ENCODE results near the gene DNAJB8.

The DNAJB8 gene

GRCh38 chr3:128446821-128447220 lies 19.9 kb downstream of the DNAJB8 start:
- no peak for TF ChIP-seq USF1 (IDR thresholded peaks at IDR 0.05)
- no peak for TF ChIP-seq RAD21 (IDR thresholded peaks at IDR 0.05; ENCODE audit: low read depth)
- no peak for TF ChIP-seq EGR1 (IDR thresholded peaks at IDR 0.05)
- TF ChIP-seq REST (IDR thresholded peaks at IDR 0.05; ENCODE audit: low read depth): no peak
- no peak for TF ChIP-seq CEBPB (IDR thresholded peaks at IDR 0.05)
- no peak for TF ChIP-seq YY1 (IDR thresholded peaks at IDR 0.05; ENCODE audit: low read depth)
- TF ChIP-seq TAF1 (IDR thresholded peaks at IDR 0.05; ENCODE audit: low read depth): no peak
- TF ChIP-seq TCF12 (IDR thresholded peaks at IDR 0.05; ENCODE audit: low read depth): no peak

DNA sequence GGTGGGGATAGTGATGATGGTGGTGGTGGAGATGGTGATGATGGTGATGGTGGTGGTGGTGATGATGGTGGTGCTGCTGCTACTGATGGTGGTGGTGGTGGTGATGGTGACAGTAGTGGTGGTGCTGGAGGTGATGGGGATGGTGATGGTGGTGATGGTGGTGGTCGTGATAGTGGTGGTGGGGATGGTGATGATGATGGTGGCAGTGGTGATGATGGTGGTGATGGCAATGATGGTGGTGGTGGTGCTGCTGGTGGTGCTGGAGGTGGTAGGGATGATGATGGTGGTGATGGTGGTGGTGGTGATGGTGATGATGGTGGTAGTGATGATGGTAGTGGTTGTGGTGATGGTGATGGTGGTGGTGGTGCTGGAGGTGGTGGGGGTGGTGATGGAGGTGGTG lies 21.3 kb downstream of the DNAJB8 start:
- TF ChIP-seq NFIC (IDR thresholded peaks at IDR 0.05): no peak
- no peak for TF ChIP-seq TCF12 (IDR thresholded peaks at IDR 0.05; ENCODE audit: low read depth)
- TF ChIP-seq EGR1 (IDR thresholded peaks at IDR 0.05): no peak
- no peak for TF ChIP-seq TAF1 (IDR thresholded peaks at IDR 0.05; ENCODE audit: low read depth)
- TF ChIP-seq YY1 (IDR thresholded peaks at IDR 0.05; ENCODE audit: low read depth): no peak
- no peak for TF ChIP-seq ZBTB7A (IDR thresholded peaks at IDR 0.05; ENCODE audit: low read depth)
- TF ChIP-seq, protein P1, sequence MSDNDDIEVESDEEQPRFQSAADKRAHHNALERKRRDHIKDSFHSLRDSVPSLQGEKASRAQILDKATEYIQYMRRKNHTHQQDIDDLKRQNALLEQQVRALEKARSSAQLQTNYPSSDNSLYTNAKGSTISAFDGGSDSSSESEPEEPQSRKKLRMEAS (IDR thresholded peaks at IDR 0.05): no peak
- TF ChIP-seq CREB1 (IDR thresholded peaks at IDR 0.05; ENCODE audit: low read depth): no peak
- TF ChIP-seq TEAD4 (IDR thresholded peaks at IDR 0.05): no peak
- no peak for TF ChIP-seq REST (IDR thresholded peaks at IDR 0.05; ENCODE audit: low read depth)
- no peak for TF ChIP-seq FOXM1 (IDR thresholded peaks at IDR 0.05; ENCODE audit: borderline replicate concordance, low read depth)
- no peak for TF ChIP-seq CEBPB (IDR thresholded peaks at IDR 0.05)
- no peak for TF ChIP-seq USF1 (IDR thresholded peaks at IDR 0.05)
- TF ChIP-seq RAD21 (IDR thresholded peaks at IDR 0.05; ENCODE audit: low read depth): no peak
- TF ChIP-seq EP300 (IDR thresholded peaks at IDR 0.05; ENCODE audit: borderline replicate concordance): no peak

GRCh38 chr3:128443771-128444170 lies 22.9 kb downstream of the DNAJB8 start:
- TF ChIP-seq RAD21 (IDR thresholded peaks at IDR 0.05; ENCODE audit: low read depth) (no peak), TAF1 (IDR thresholded peaks at IDR 0.05; ENCODE audit: low read depth) (no peak), YY1 (IDR thresholded peaks at IDR 0.05; ENCODE audit: low read depth) (no peak), EGR1 (IDR thresholded peaks at IDR 0.05) (no peak), USF1 (IDR thresholded peaks at IDR 0.05) (no peak), NFIC (IDR thresholded peaks at IDR 0.05) (no peak), EP300 (IDR thresholded peaks at IDR 0.05; ENCODE audit: borderline replicate concordance) (no peak), TEAD4 (IDR thresholded peaks at IDR 0.05) (no peak), CREB1 (IDR thresholded peaks at IDR 0.05; ENCODE audit: low read depth) (no peak), REST (IDR thresholded peaks at IDR 0.05; ENCODE audit: low read depth) (no peak), CEBPB (IDR thresholded peaks at IDR 0.05) (no peak), FOXM1 (IDR thresholded peaks at IDR 0.05; ENCODE audit: borderline replicate concordance, low read depth) (no peak), TCF12 (IDR thresholded peaks at IDR 0.05; ENCODE audit: low read depth) (no peak), ZBTB7A (IDR thresholded peaks at IDR 0.05; ENCODE audit: low read depth) (no peak)

- TF ChIP-seq NFIC (IDR thresholded peaks at IDR 0.05) (no peak), TEAD4 (IDR thresholded peaks at IDR 0.05) (no peak), ZBTB7A (IDR thresholded peaks at IDR 0.05; ENCODE audit: low read depth) (no peak), CEBPB (IDR thresholded peaks at IDR 0.05) (no peak), REST (IDR thresholded peaks at IDR 0.05; ENCODE audit: low read depth) (no peak), YY1 (IDR thresholded peaks at IDR 0.05; ENCODE audit: low read depth) (no peak), EGR1 (IDR thresholded peaks at IDR 0.05) (no peak), TCF12 (IDR thresholded peaks at IDR 0.05; ENCODE audit: low read depth) (no peak), EP300 (IDR thresholded peaks at IDR 0.05; ENCODE audit: borderline replicate concordance) (no peak)
- TF ChIP-seq, protein P1 (IDR thresholded peaks at IDR 0.05): no peak
Measured at GRCh38 chr3:128442949-128443348, 23.7 kb downstream of the DNAJB8 start.

Measured in Ishikawa (cell line).